ENCODE results near the gene ZFAND5.

Gene ZFAND5

GRCh38 chr9:72322259-72322658 lies 42.7 kb downstream of the ZFAND5 start:
- no peak for DNase-seq (ENCODE audit: low read depth)

GRCh38 chr9:72315510-72316311 lies 49.3 kb downstream of the ZFAND5 start:
- no peak for DNase-seq (ENCODE audit: low read depth)

- no peak for DNase-seq (ENCODE audit: low read depth)
These were observed 49.9 kb downstream of the ZFAND5 start for GRCh38 chr9:72315089-72315509.

- DNase-seq (ENCODE audit: low read depth) = no peak
These were observed 51.5 kb downstream of the ZFAND5 start for GRCh38 chr9:72313507-72313906.

GRCh38 chr9:72312386-72312987 lies 52.5 kb downstream of the ZFAND5 start:
- no peak for DNase-seq (ENCODE audit: low read depth)

GRCh38 chr9:72309364-72310133 lies 55.5 kb downstream of the ZFAND5 start:
- DNase-seq (ENCODE audit: low read depth) = no peak

- no peak for DNase-seq (ENCODE audit: low read depth)
These were observed 58.2 kb downstream of the ZFAND5 start for GRCh38 chr9:72306761-72307160.

GRCh38 chr9:72305707-72306106 lies 59.3 kb downstream of the ZFAND5 start:
- DNase-seq (ENCODE audit: low read depth) = no peak

- DNase-seq (ENCODE audit: low read depth) = peak; percentile 11
These were observed 59.9 kb downstream of the ZFAND5 start for GRCh38 chr9:72305102-72305546.

GRCh38 chr9:72304538-72304937 lies 60.5 kb downstream of the ZFAND5 start:
- no peak for DNase-seq (ENCODE audit: low read depth)
